ENCODE data around the gene TUBG1. TPM values are rescaled to one million over a fixed set of nuclear protein-coding genes. Genes with fewer than 3 reads are reported as not detected.

TUBG1 gene
- total and polyA plus RNA-seq, 2 of the 8 experiments (the other 6 are each of a cell fraction or from before 2014, with no cell fraction given): 109 to 208 TPM

GRCh38 chr17:42612013-42612412 lies 2.5 kb downstream of the TUBG1 start:
- peaks cover 0 to 4% (median 2%) of the 10 kb centered on the region in 4 experiments; a peak in 6 of 7 replicates for H3K4me1 ChIP-seq (replicated peaks in 1 of 4; ENCODE audit: control insufficient read depth in 3 of 4, insufficient read depth in 4 of 4, low read length in 3 of 4)
- no peak overlapping the region for H2AFZ ChIP-seq (ENCODE audit: low read length)
- no peak overlapping the region for H3K56ac ChIP-seq (replicated peaks; ENCODE audit: insufficient read length, low read depth, low read length)
- H2BK5ac ChIP-seq (ENCODE audit: low read depth, low read length): no peak overlapping the region
- no peaks in the 10 kb centered on the region for H3K9me3 ChIP-seq (ENCODE audit: insufficient read depth in 2 of 2, low read depth in 1 of 2, low read length in 1 of 2)
- ChIA-PET CTCF (ENCODE audit: partially characterized antibody) (interaction anchor here (1.3 to 1.6 kb wide), 3 partner anchors 12 to 69 kb away, joined by 3 to 5 read pairs (median 4); partner anchors contain the start of gene PSMC3IP), POLR2A (ENCODE audit: partially characterized antibody) (interaction anchor here (1.2 kb wide), 1 partner anchor 16 kb away, joined by 3 read pairs; no protein-coding TSS in a partner anchor)
- no peak overlapping the region for H3K27ac ChIP-seq (ENCODE audit: low read depth, low read length)
- peaks cover 0 to 3% of the 10 kb centered on the region in 2 experiments for H4K20me1 ChIP-seq (replicated peaks in 1 of 2; ENCODE audit: control insufficient read depth in 1 of 2, insufficient read depth in 2 of 2, low read length in 2 of 2)
- no peak overlapping the region for H4K91ac ChIP-seq (replicated peaks; ENCODE audit: insufficient read length, low read length)
- no peak overlapping the region for H3K14ac ChIP-seq (ENCODE audit: insufficient read length)
- no peak overlapping the region for H3K4me2 ChIP-seq (ENCODE audit: insufficient read depth in 1 of 2, low read depth in 2 of 2, low read length in 2 of 2)
- H3K79me1 ChIP-seq (ENCODE audit: low read depth, low read length): peaks cover 6% of the 10 kb centered on the region
- FAIRE-seq (no peak), DNase-seq (ENCODE audit: low read depth in 1 of 2, low spot score in 2 of 2) (no peak)
- no peak overlapping the region for H3K23ac ChIP-seq (ENCODE audit: insufficient read length)
- peaks cover 3% of the 10 kb centered on the region for H3K23me2 ChIP-seq (ENCODE audit: low read depth, low read length)
- no peak overlapping the region for H4K8ac ChIP-seq (ENCODE audit: extremely low read depth, insufficient read depth, low read length)
- H3K18ac ChIP-seq (ENCODE audit: extremely low read depth, low read length): no peak overlapping the region
- H3K79me2 ChIP-seq (ENCODE audit: control insufficient read depth in 1 of 2, insufficient read depth in 2 of 2, low read length in 2 of 2): peaks cover 3 to 22% of the 10 kb centered on the region in 2 experiments; a peak in 3 of 4 replicates
- no peak overlapping the region for H2BK20ac ChIP-seq (ENCODE audit: low read length)
- H2BK120ac ChIP-seq (replicated peaks; ENCODE audit: low read depth, low read length): no peak overlapping the region
- H3K4me3 ChIP-seq (ENCODE audit: extremely low read depth in 1 of 4, insufficient read depth in 2 of 4, low read depth in 3 of 4, low read length in 4 of 4): no peak overlapping the region
- H4K5ac ChIP-seq (ENCODE audit: insufficient read length, low read depth, low read length): no peak overlapping the region
- no peaks in the 10 kb centered on the region for H3K27me3 ChIP-seq (replicated peaks in 1 of 4; ENCODE audit: control insufficient read depth in 3 of 4, extremely low read depth in 1 of 4, insufficient read depth in 3 of 4, low read length in 3 of 4)
- 93% methylated on average over 4 of the region's 4 CpGs; no CpG with 5 or more reads in 1 of the 2 experiments for WGBS, 2 experiments (ENCODE audit: extremely low coverage in 1 of 2, insufficient coverage in 1 of 2, insufficient read length in 1 of 2, insufficient replicate concordance in 2 of 2, low coverage in 1 of 2, low lambda C conversion rate in 2 of 2, missing lambda C conversion rate in 1 of 2)
- H3K4ac ChIP-seq (replicated peaks; ENCODE audit: insufficient read length, low read depth, low read length): no peak overlapping the region
- no peak overlapping the region for H3K9ac ChIP-seq (replicated peaks in 1 of 4; ENCODE audit: extremely low read depth in 1 of 4, low read depth in 3 of 4, low read length in 3 of 4)
- H2BK12ac ChIP-seq (ENCODE audit: low read depth, low read length): no peak overlapping the region
- no peak overlapping the region for H2AK5ac ChIP-seq (ENCODE audit: low read depth, low read length)
- TF ChIP-seq SUZ12 (IDR thresholded peaks at IDR 0.05; ENCODE audit: low read length): no peak
- no peak for TF ChIP-seq FOSL1 (IDR thresholded peaks at IDR 0.05; ENCODE audit: insufficient read depth, low read depth, low read length)
- no peak for TF ChIP-seq KDM4A (IDR thresholded peaks at IDR 0.05; ENCODE audit: low read depth, low read length, severe bottlenecking)
- TF ChIP-seq CEBPB (IDR thresholded peaks at IDR 0.05; ENCODE audit: low read depth, low read length): no peak
- TF ChIP-seq NRF1 (IDR thresholded peaks at IDR 0.05; ENCODE audit: low read depth, low read length): no peak
- TF ChIP-seq PHF8 (conservative IDR thresholded peaks at IDR 0.05; ENCODE audit: low read depth, low read length): no peak
- TF ChIP-seq RBBP5 (IDR thresholded peaks at IDR 0.05; ENCODE audit: borderline replicate concordance, low read depth, low read length): no peak
- no peak for TF ChIP-seq GABPA (IDR thresholded peaks at IDR 0.05; ENCODE audit: borderline replicate concordance, insufficient read depth, low read length)
- no peak for TF ChIP-seq TCF12 (IDR thresholded peaks at IDR 0.05; ENCODE audit: low read depth, low read length)
- TF ChIP-seq TEAD4 (IDR thresholded peaks at IDR 0.05; ENCODE audit: low read depth, low read length): no peak
- no peak overlapping the region for H2BK15ac ChIP-seq (ENCODE audit: low read length)
- peaks cover 29 to 44% (median 40%) of the 10 kb centered on the region in 4 experiments; a peak in 7 of 8 replicates for H3K36me3 ChIP-seq (ENCODE audit: control insufficient read depth in 2 of 4, insufficient read depth in 4 of 4, low read length in 3 of 4)

All from H1 (cell line).